ENCODE measurements around the gene ARHGAP5. TPM values are rescaled to one million over a fixed set of nuclear protein-coding genes. Genes with fewer than 3 reads are reported as not detected.

ARHGAP5 gene
- total RNA-seq, 1 experiment from 2014 or later, result 66.9 TPM

DNA sequence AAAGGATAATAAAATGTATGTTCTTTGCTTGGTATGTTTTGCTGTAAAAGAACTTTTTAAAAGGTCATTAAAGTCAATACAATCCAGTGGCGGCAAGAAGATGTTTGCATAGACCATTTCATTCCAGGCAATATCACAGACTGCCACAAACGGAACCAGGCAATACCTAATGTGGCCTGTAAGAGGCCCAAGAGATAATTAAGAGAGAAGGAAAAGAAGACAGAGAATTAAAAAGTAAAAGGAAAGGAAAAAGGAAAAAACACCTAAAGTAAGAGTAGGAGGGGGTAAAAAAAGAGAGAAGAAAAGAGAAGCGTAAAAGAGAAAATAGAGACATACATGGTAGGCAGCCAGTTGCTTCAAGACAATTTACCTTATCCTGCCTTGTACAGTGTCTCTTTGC, 6.8 kb upstream of the ARHGAP5 start (continued):
- TF ChIP-seq FOXK1 (CRISPR knock-in tag; IDR thresholded peaks at IDR 0.05) (no peak), SMAD3 (CRISPR knock-in tag; IDR thresholded peaks at IDR 0.05; ENCODE audit: borderline replicate concordance) (no peak), NFE2L1 (CRISPR knock-in tag; IDR thresholded peaks at IDR 0.05) (no peak), MYBL2 (CRISPR knock-in tag; IDR thresholded peaks at IDR 0.05) (no peak), FOXP1 (CRISPR knock-in tag; IDR thresholded peaks at IDR 0.05; ENCODE audit: borderline replicate concordance) (no peak)
- TF ChIP-seq, protein P1, sequence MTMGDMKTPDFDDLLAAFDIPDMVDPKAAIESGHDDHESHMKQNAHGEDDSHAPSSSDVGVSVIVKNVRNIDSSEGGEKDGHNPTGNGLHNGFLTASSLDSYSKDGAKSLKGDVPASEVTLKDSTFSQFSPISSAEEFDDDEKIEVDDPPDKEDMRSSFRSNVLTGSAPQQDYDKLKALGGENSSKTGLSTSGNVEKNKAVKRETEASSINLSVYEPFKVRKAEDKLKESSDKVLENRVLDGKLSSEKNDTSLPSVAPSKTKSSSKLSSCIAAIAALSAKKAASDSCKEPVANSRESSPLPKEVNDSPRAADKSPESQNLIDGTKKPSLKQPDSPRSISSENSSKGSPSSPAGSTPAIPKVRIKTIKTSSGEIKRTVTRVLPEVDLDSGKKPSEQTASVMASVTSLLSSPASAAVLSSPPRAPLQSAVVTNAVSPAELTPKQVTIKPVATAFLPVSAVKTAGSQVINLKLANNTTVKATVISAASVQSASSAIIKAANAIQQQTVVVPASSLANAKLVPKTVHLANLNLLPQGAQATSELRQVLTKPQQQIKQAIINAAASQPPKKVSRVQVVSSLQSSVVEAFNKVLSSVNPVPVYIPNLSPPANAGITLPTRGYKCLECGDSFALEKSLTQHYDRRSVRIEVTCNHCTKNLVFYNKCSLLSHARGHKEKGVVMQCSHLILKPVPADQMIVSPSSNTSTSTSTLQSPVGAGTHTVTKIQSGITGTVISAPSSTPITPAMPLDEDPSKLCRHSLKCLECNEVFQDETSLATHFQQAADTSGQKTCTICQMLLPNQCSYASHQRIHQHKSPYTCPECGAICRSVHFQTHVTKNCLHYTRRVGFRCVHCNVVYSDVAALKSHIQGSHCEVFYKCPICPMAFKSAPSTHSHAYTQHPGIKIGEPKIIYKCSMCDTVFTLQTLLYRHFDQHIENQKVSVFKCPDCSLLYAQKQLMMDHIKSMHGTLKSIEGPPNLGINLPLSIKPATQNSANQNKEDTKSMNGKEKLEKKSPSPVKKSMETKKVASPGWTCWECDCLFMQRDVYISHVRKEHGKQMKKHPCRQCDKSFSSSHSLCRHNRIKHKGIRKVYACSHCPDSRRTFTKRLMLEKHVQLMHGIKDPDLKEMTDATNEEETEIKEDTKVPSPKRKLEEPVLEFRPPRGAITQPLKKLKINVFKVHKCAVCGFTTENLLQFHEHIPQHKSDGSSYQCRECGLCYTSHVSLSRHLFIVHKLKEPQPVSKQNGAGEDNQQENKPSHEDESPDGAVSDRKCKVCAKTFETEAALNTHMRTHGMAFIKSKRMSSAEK (CRISPR knock-in tag; IDR thresholded peaks at IDR 0.05; ENCODE audit: borderline replicate concordance), result no peak

DNA sequence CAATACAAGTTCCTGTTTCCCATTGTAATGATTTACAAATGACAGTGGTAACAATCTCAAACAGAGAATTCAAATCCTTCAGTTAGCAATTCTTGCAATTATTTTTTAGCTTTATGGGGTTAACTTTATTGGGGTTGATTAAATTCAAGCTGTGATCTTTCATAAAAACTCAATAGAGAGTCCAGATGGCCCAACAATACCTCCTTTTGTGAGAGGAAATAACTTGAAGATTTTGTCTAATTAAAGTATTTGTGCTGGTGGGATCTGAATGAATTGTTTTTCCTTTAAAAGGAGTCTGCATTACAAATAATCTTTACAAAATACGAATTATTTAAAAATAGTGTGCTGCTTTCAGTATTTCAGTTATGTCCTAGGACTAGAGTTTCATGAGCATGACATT, 4.4 kb upstream of the ARHGAP5 start:
- ATAC-seq, result no peak
- H3K9me3 Mint-ChIP-seq, result peaks cover 7% of the 10 kb centered on the region

More for the DNA sequence above, 4.4 kb upstream of the ARHGAP5 start:
- ChIA-PET POLR2A (no interaction called here), CTCF (interaction anchor here (0.6 to 1.7 kb wide), 6 partner anchors 13 to 1069 kb away, joined by 3 to 6 read pairs (median 4); no protein-coding TSS in a partner anchor)
- H3K4me3 Mint-ChIP-seq, result no peak overlapping the region
- no peak for DNase-seq (ENCODE audit: low spot score)
- no peak for TF ChIP-seq SOX15 (CRISPR knock-in tag; IDR thresholded peaks at IDR 0.05)
- TF ChIP-seq NFATC4 (CRISPR knock-in tag; IDR thresholded peaks at IDR 0.05), result no peak
- TF ChIP-seq, protein P2, sequence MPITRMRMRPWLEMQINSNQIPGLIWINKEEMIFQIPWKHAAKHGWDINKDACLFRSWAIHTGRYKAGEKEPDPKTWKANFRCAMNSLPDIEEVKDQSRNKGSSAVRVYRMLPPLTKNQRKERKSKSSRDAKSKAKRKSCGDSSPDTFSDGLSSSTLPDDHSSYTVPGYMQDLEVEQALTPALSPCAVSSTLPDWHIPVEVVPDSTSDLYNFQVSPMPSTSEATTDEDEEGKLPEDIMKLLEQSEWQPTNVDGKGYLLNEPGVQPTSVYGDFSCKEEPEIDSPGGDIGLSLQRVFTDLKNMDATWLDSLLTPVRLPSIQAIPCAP (CRISPR knock-in tag; IDR thresholded peaks at IDR 0.05), result no peak
- no peak for TF ChIP-seq SMAD3 (CRISPR knock-in tag; IDR thresholded peaks at IDR 0.05; ENCODE audit: borderline replicate concordance)
- TF ChIP-seq ZNF263 (CRISPR knock-in tag; IDR thresholded peaks at IDR 0.05; ENCODE audit: low read depth), result no peak
- TF ChIP-seq ZNF396 (CRISPR knock-in tag; IDR thresholded peaks at IDR 0.05; ENCODE audit: borderline replicate concordance), result no peak
- TF ChIP-seq NFYB (CRISPR knock-in tag; conservative IDR thresholded peaks at IDR 0.05; ENCODE audit: low read depth), result no peak
- TF ChIP-seq, protein P3, sequence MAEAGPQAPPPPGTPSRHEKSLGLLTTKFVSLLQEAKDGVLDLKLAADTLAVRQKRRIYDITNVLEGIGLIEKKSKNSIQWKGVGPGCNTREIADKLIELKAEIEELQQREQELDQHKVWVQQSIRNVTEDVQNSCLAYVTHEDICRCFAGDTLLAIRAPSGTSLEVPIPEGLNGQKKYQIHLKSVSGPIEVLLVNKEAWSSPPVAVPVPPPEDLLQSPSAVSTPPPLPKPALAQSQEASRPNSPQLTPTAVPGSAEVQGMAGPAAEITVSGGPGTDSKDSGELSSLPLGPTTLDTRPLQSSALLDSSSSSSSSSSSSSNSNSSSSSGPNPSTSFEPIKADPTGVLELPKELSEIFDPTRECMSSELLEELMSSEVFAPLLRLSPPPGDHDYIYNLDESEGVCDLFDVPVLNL (CRISPR knock-in tag; IDR thresholded peaks at IDR 0.05; ENCODE audit: borderline replicate concordance, low read depth), result no peak
- TF ChIP-seq ZBTB21 (CRISPR knock-in tag; IDR thresholded peaks at IDR 0.05; ENCODE audit: borderline replicate concordance), result no peak
- no peak for TF ChIP-seq CREB1 (CRISPR knock-in tag; IDR thresholded peaks at IDR 0.05)
- TF ChIP-seq, protein P4, sequence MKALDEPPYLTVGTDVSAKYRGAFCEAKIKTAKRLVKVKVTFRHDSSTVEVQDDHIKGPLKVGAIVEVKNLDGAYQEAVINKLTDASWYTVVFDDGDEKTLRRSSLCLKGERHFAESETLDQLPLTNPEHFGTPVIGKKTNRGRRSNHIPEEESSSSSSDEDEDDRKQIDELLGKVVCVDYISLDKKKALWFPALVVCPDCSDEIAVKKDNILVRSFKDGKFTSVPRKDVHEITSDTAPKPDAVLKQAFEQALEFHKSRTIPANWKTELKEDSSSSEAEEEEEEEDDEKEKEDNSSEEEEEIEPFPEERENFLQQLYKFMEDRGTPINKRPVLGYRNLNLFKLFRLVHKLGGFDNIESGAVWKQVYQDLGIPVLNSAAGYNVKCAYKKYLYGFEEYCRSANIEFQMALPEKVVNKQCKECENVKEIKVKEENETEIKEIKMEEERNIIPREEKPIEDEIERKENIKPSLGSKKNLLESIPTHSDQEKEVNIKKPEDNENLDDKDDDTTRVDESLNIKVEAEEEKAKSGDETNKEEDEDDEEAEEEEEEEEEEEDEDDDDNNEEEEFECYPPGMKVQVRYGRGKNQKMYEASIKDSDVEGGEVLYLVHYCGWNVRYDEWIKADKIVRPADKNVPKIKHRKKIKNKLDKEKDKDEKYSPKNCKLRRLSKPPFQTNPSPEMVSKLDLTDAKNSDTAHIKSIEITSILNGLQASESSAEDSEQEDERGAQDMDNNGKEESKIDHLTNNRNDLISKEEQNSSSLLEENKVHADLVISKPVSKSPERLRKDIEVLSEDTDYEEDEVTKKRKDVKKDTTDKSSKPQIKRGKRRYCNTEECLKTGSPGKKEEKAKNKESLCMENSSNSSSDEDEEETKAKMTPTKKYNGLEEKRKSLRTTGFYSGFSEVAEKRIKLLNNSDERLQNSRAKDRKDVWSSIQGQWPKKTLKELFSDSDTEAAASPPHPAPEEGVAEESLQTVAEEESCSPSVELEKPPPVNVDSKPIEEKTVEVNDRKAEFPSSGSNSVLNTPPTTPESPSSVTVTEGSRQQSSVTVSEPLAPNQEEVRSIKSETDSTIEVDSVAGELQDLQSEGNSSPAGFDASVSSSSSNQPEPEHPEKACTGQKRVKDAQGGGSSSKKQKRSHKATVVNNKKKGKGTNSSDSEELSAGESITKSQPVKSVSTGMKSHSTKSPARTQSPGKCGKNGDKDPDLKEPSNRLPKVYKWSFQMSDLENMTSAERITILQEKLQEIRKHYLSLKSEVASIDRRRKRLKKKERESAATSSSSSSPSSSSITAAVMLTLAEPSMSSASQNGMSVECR (CRISPR knock-in tag; IDR thresholded peaks at IDR 0.05; ENCODE audit: borderline replicate concordance), result no peak
- TF ChIP-seq ZNF232 (CRISPR knock-in tag; IDR thresholded peaks at IDR 0.05), result no peak
- no peak for TF ChIP-seq FOXJ3 (CRISPR knock-in tag; IDR thresholded peaks at IDR 0.05; ENCODE audit: borderline replicate concordance)
- H3K4me1 Mint-ChIP-seq, result peaks cover 19% of the 10 kb centered on the region
- no peaks in the 10 kb centered on the region for H3K36me3 Mint-ChIP-seq
- no peak overlapping the region for H3K27ac Mint-ChIP-seq
- H3K27me3 Mint-ChIP-seq (ENCODE audit: low read depth), result no peaks in the 10 kb centered on the region
